Liver (tissue), 9 donors: ENCODE measurements around the gene CNKSR3. TPM values are rescaled to one million over a fixed set of nuclear protein-coding genes. Genes with fewer than 3 reads are reported as not detected.

ENCODE experiments used
- DNase-seq: peaks from one replicate; pipeline ENCODE4 v3.0.0-alpha.2; 2017; ENCODE audit warnings: low spot score
- H3K27ac ChIP-seq, 2 donors: one replicate each; pipeline ENCODE4 v1.7.0; 2013; ENCODE audit warnings: inconsistent platforms in 2 of 2, low read length in 2 of 2, control low read depth in 1 of 2, low read depth in 1 of 2, mild to moderate bottlenecking in 1 of 2
- H3K27me3 ChIP-seq, 4 donors: one replicate each; pipeline versions ENCODE4 v1.6.1 to v1.7.0; 2013; ENCODE audit warnings: low read length in 3 of 4, inconsistent platforms in 1 of 4, mild to moderate bottlenecking in 1 of 4, moderate library complexity in 1 of 4; ENCODE audit not compliant: control insufficient read depth in 4 of 4, insufficient read depth in 4 of 4
- H3K36me3 ChIP-seq, 4 donors: one replicate each; pipeline versions ENCODE4 v1.6.1 to v1.7.0; 2013; ENCODE audit warnings: low read length in 3 of 4, mild to moderate bottlenecking in 3 of 4, low read depth in 1 of 4, moderate library complexity in 1 of 4; ENCODE audit not compliant: control insufficient read depth in 4 of 4, insufficient read depth in 3 of 4
- H3K4me1 ChIP-seq, 4 donors: one replicate each; pipeline versions ENCODE4 v1.6.1 to v1.7.0; 2013; ENCODE audit warnings: low read length in 3 of 4, mild to moderate bottlenecking in 3 of 4, moderate library complexity in 1 of 4; ENCODE audit not compliant: control insufficient read depth in 4 of 4, insufficient read depth in 4 of 4
- H3K4me3 ChIP-seq, 3 donors: one replicate each; pipeline versions ENCODE4 v1.6.1 to v1.7.0; 2013; ENCODE audit warnings: low read length in 3 of 3, control low read depth in 1 of 3, low read depth in 1 of 3, mild to moderate bottlenecking in 1 of 3
- H3K9ac ChIP-seq, 2 donors: one replicate each; pipeline ENCODE4 v1.7.0; 2013; ENCODE audit warnings: low read length in 2 of 2, mild to moderate bottlenecking in 2 of 2, moderate library complexity in 2 of 2, control low read depth in 1 of 2, low read depth in 1 of 2
- H3K9me3 ChIP-seq, 4 donors: one replicate each; pipeline versions ENCODE4 v1.6.1 to v1.7.0; 2013; ENCODE audit warnings: low read length in 3 of 4; ENCODE audit not compliant: control insufficient read depth in 4 of 4
- ATF3 ChIP-seq: IDR thresholded peaks from 2 replicates; pipeline ENCODE4 v1.6.1; 2016; ENCODE audit warnings: antibody characterized with exemption
- CTCF ChIP-seq: fragments of 150-350 bp; IDR thresholded peaks from 2 replicates; pipeline ENCODE4 v1.5.1; 2017; ENCODE audit warnings: improper control_type of control experiment, low read depth, low read length; ENCODE audit not compliant: missing input control
- EGR1 ChIP-seq, 2 donors: IDR thresholded peaks; 2 replicates each; pipeline ENCODE4 v1.6.1; 2016 to 2018; ENCODE audit warnings: antibody characterized with exemption in 2 of 2, low read depth in 2 of 2
- FOXA1 ChIP-seq: IDR thresholded peaks from 2 replicates; pipeline ENCODE4 v1.6.1; 2016; ENCODE audit warnings: antibody characterized with exemption
- FOXA2 ChIP-seq: IDR thresholded peaks from 2 replicates; pipeline ENCODE4 v1.6.1; 2016; ENCODE audit warnings: antibody characterized with exemption
- GABPA ChIP-seq, 2 donors: IDR thresholded peaks in 1 of 2; conservative IDR thresholded peaks in 1 of 2; 2 replicates each; pipeline ENCODE4 v1.6.1; 2016; ENCODE audit warnings: antibody characterized with exemption in 2 of 2, mild to moderate bottlenecking in 1 of 2, moderate library complexity in 1 of 2
- HNF4A ChIP-seq, 2 donors: conservative IDR thresholded peaks; 2 replicates each; pipeline ENCODE4 v1.6.1; 2016; ENCODE audit warnings: antibody characterized with exemption in 2 of 2, mild to moderate bottlenecking in 2 of 2
- HNF4G ChIP-seq: IDR thresholded peaks from 2 replicates; pipeline ENCODE4 v1.6.1; 2016; ENCODE audit warnings: antibody characterized with exemption
- JUND ChIP-seq, 2 donors: IDR thresholded peaks; 2 replicates each; pipeline ENCODE4 v1.6.1; 2016; ENCODE audit warnings: antibody characterized with exemption in 2 of 2
- NR2F2 ChIP-seq: IDR thresholded peaks from 2 replicates; pipeline ENCODE4 v1.6.1; 2016; ENCODE audit warnings: antibody characterized with exemption
- RAD21 ChIP-seq, 2 donors: IDR thresholded peaks; 2 replicates each; pipeline ENCODE4 v1.6.1; 2016; ENCODE audit warnings: antibody characterized with exemption in 2 of 2, mild to moderate bottlenecking in 2 of 2
- REST ChIP-seq: IDR thresholded peaks from 2 replicates; pipeline ENCODE4 v1.6.1; 2016; ENCODE audit warnings: antibody characterized with exemption, mild to moderate bottlenecking
- RXRA ChIP-seq, 2 donors: IDR thresholded peaks; 2 replicates each; pipeline ENCODE4 v1.6.1; 2017 to 2018; ENCODE audit warnings: antibody characterized with exemption in 2 of 2, mild to moderate bottlenecking in 1 of 2
- SP1 ChIP-seq: IDR thresholded peaks from 2 replicates; pipeline ENCODE4 v1.6.1; 2018; ENCODE audit warnings: antibody characterized with exemption, mild to moderate bottlenecking
- YY1 ChIP-seq: IDR thresholded peaks from 2 replicates; pipeline ENCODE4 v1.6.1; 2016; ENCODE audit warnings: antibody characterized with exemption, mild to moderate bottlenecking
- WGBS: extraction: QIAGEN DNeasy Blood & Tissue Kit; methylation state at CpG from one replicate; pipeline ENCODE4 v1.1.7; 2013; 5-methylcytosine and 5-hydroxymethylcytosine counted together
- polyA plus RNA-seq, 2 donors: library from polyadenylated mRNA; stranded (reverse) in 1 of 2; unstranded in 1 of 2; fragments of 200-250 nt in 1 of 2; fragments of >200 nt in 1 of 2; fragmentation: Nextera tagmentation in 1 of 2; extraction: Ambion mirVana in 1 of 2; gene quantifications; one replicate each; pipeline versions ENCODE4 v1.2.1 to v1.2.3, GENCODE V29; 2013 to 2015
- total RNA-seq, 2 donors: library from RNA; depleted of rRNA; stranded (reverse); fragments of >200 nt; gene quantifications; one replicate each; pipeline ENCODE4 v1.2.3, GENCODE V29; 2014
- donor health status: healthy.
- donor health status: healthy.
- donor health status: healthy.
- donor health status: healthy.
- donor health status: healthy.

The CNKSR3 gene
- total and polyA plus RNA-seq, 4 donors: 6.4 to 22.7 (median 15.0) TPM

DNA sequence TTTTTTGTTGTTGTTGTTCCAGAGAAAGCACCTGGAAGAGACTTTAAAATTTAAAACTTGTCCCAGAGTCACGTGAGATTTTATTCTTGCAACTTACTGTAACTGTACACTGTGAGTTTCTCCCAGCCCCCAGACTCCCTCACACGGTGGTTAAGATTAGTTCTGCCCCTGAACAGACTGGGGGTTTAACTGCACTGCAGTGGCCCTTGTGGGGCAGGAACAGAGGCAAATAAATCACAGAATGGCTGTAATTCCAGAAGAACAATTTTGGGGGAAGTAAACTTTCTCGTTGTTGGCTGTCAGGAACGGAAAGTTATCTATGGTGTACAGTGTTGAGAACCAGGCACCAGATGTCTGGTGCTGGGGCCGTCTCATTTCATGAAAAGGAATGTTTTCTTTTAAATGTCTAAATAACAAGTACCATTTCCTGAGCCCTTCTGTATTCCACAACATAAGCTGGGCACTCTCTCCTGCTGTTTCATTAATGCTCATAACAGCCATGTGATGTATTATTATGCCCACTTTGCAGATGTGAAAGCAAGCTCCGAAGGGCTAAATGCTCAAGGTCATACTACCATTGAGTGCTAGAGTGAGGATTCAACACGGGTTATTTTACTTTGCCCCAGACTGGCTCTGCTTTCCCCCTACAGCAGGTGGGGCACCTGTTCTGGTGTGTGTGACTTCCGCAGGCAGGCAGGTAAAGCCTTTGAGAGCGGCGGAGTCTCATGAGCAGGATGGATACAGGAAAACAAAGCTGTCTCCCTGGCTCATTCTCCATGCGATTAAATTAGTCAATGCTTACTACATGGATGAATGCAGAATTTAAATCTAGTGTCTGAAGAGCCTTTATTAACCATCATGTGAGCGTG is 30.5 kb downstream of the CNKSR3 start:
- no peaks in the 10 kb centered on the region for H3K9me3 ChIP-seq
- H3K9ac ChIP-seq: no peak overlapping the region
- H3K27me3 ChIP-seq: no peaks in the 10 kb centered on the region
- no peaks in the 10 kb centered on the region for H3K36me3 ChIP-seq
- peaks cover 6 to 22% (median 15%) of the 10 kb centered on the region in 4 donors for H3K4me1 ChIP-seq
- TF ChIP-seq CTCF: no peak
- TF ChIP-seq EGR1 (IDR thresholded peaks at IDR 0.05; ENCODE audit: low read depth in 2 of 2): no peak
- TF ChIP-seq RXRA (IDR thresholded peaks at IDR 0.05): no peak
- no peak for TF ChIP-seq FOXA1
- no peak for TF ChIP-seq RAD21 (IDR thresholded peaks at IDR 0.05)
- no peak for TF ChIP-seq NR2F2
- TF ChIP-seq GABPA (IDR thresholded peaks at IDR 0.05 in 1 of 2, conservative IDR thresholded peaks at IDR 0.05 in 1 of 2): no peak
- TF ChIP-seq JUND (IDR thresholded peaks at IDR 0.05): no peak
- no peak for TF ChIP-seq YY1
- TF ChIP-seq HNF4G: no peak
- no peak for TF ChIP-seq SP1
- TF ChIP-seq FOXA2: no peak
- TF ChIP-seq HNF4A (conservative IDR thresholded peaks at IDR 0.05): no peak
- TF ChIP-seq ATF3: no peak
- 83% methylated on average over 12 of the region's 12 CpGs for WGBS
- H3K4me3 ChIP-seq: no peak overlapping the region
- DNase-seq: no peak
- no peak overlapping the region for H3K27ac ChIP-seq

- Histone ChIP-seq H3K4me1 (peaks cover 6 to 22% (median 15%) of the 10 kb centered on the region in 4 donors), H3K27ac (no peak overlapping the region), H3K9me3 (no peaks in the 10 kb centered on the region), H3K4me3 (no peak overlapping the region), H3K9ac (no peak overlapping the region), H3K27me3 (no peaks in the 10 kb centered on the region), H3K36me3 (no peaks in the 10 kb centered on the region)
- 80% methylated on average over 9 of the region's 9 CpGs for WGBS
- TF ChIP-seq HNF4A (conservative IDR thresholded peaks at IDR 0.05) (no peak), REST (no peak), SP1 (no peak)
- no peak for DNase-seq
Observed at GRCh38 chr6:154479351-154479769, 31.1 kb downstream of the CNKSR3 start.
